Transverse colon (tissue), 4 donors: ENCODE measurements around the gene ST8SIA6.

Experiments used
- CTCF ChIP-seq, 5 experiments: fragments of 200-600 bp in 3 of 5; fragments of 450-650 bp in 2 of 5; sonication (generic) in 3 of 5; IDR thresholded peaks; 1 replicate in 2 of 5; 2 replicates in 3 of 5; pipeline ENCODE4 v1.5.1; 2016 to 2017; ENCODE audit warnings: antibody characterized with exemption in 5 of 5, inconsistent platforms in 3 of 5, mild to moderate bottlenecking in 2 of 5, moderate library complexity in 1 of 5
- EP300 ChIP-seq: sonication (generic); formaldehyde crosslinking; IDR thresholded peaks from one replicate; pipeline ENCODE4 v1.6.1; 2017; ENCODE audit warnings: antibody characterized with exemption, low read depth
- POLR2A ChIP-seq: fragments of 450-650 bp; IDR thresholded peaks from one replicate; pipeline ENCODE4 v1.6.1; 2016; ENCODE audit warnings: antibody characterized with exemption, mild to moderate bottlenecking, moderate library complexity
- POLR2AphosphoS5 ChIP-seq, 3 donors: sonication (generic); formaldehyde crosslinking; IDR thresholded peaks; one replicate each; pipeline ENCODE4 v1.6.1; 2016; ENCODE audit warnings: antibody characterized with exemption in 3 of 3

DNA sequence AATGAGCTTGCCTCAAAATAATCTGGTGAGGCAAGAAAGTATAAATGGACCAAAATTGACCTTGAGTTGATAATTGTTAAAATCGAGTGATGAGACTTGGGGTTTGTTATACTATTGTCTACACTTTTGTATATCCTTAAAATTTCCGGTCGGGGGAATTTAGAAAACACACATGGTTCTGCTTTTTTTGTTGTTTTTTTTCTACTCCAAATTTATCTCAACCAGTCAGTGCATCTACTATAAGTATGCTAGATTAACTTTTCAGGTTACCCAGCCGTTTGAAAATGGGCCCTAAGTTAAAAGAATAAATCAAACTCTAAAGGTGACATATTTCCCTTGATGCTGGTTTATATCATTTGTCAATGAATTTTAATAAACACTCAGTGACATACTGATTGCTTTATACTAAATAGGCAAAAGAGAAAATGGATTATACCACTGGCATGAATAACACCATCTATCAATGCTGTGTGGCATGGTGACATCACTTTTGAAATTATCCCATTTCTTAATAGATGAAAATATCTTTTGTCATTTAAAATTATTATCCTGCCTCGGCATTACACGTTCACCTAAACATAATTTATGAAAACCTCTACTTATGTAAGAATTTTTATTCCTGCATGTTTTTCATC is 40.3 kb upstream of the ST8SIA6 start:
- TF ChIP-seq POLR2A (no peak), CTCF (IDR thresholded peaks at IDR 0.05) (no peak), EP300 (no peak), POLR2AphosphoS5 (IDR thresholded peaks at IDR 0.05) (no peak)
